HG02678 (cell line): ENCODE results near the gene PABPC1L.

Experiments
- ATAC-seq: cut with Tn5 transposase; IDR thresholded peaks from one replicate; pipeline ENCODE4 v1.9.1; 2021; ENCODE audit warnings: mild to moderate bottlenecking, moderate library complexity; ENCODE audit not compliant: unreplicated experiment

The PABPC1L gene

GRCh38 chr20:44942264-44942973 lies 32.6 kb downstream of the PABPC1L start:
- no peak for ATAC-seq

GRCh38 chr20:44943828-44944227 lies 34.0 kb downstream of the PABPC1L start:
- ATAC-seq = no peak

- ATAC-seq = no peak
Measured at GRCh38 chr20:44945261-44945660, 35.4 kb downstream of the PABPC1L start.

- no peak for ATAC-seq
Measured at GRCh38 chr20:44946271-44946852, 36.5 kb downstream of the PABPC1L start.

- ATAC-seq = no peak
Measured at GRCh38 chr20:44948107-44948506, 38.2 kb downstream of the PABPC1L start.

- no peak for ATAC-seq
Measured at GRCh38 chr20:44948513-44948912, 38.7 kb downstream of the PABPC1L start.

- ATAC-seq = no peak
Measured at GRCh38 chr20:44950368-44950767, 40.5 kb downstream of the PABPC1L start.

GRCh38 chr20:44952731-44953130 lies 42.9 kb downstream of the PABPC1L start:
- ATAC-seq = no peak

- ATAC-seq = no peak
Measured at GRCh38 chr20:44954211-44954610, 44.4 kb downstream of the PABPC1L start.

- ATAC-seq = no peak
Measured at GRCh38 chr20:44955270-44955669, 45.4 kb downstream of the PABPC1L start.

GRCh38 chr20:44956410-44956809 lies 46.5 kb downstream of the PABPC1L start:
- no peak for ATAC-seq

- ATAC-seq = no peak
Measured at GRCh38 chr20:44958276-44958675, 48.4 kb downstream of the PABPC1L start.

GRCh38 chr20:44959082-44959637 lies 49.3 kb downstream of the PABPC1L start:
- ATAC-seq = no peak

GRCh38 chr20:44959638-44960102 lies 49.8 kb downstream of the PABPC1L start:
- ATAC-seq = peak; percentile 11

- ATAC-seq = peak; percentile 91
Measured at GRCh38 chr20:44960103-44960852, 50.4 kb downstream of the PABPC1L start, which contains the start of gene TOMM34. Gene TOMM34 (minus strand): TSS chr20:44960397. CDS start chr20:44960333, 64 bp downstream.

GRCh38 chr20:44961011-44961869 lies 51.4 kb downstream of the PABPC1L start:
- ATAC-seq = no peak

- no peak for ATAC-seq
Measured at GRCh38 chr20:44961870-44962267, 52.0 kb downstream of the PABPC1L start.

GRCh38 chr20:44962483-44962882 lies 52.6 kb downstream of the PABPC1L start:
- ATAC-seq = no peak

GRCh38 chr20:44963325-44964215 lies 53.7 kb downstream of the PABPC1L start:
- no peak for ATAC-seq

- ATAC-seq = no peak
Measured at GRCh38 chr20:44965651-44966029, 55.8 kb downstream of the PABPC1L start.
